Activated CD8-positive, alpha-beta memory T cell treated with anti-CD3 and anti-CD28 coated beads, Interleukin-2, amount 50 U/mL, for 4 hours (primary cell): ENCODE data around the gene PCP4L1.
"Not testable (repeated sequence)": the region's sequence is repeated elsewhere in the genome, so short reads cannot be mapped to it uniquely, and the experiment has no call there.

Experiments
- DNase-seq: peaks from one replicate; pipeline ENCODE4 v3.0.0-alpha.2; 2020

PCP4L1 gene

DNA sequence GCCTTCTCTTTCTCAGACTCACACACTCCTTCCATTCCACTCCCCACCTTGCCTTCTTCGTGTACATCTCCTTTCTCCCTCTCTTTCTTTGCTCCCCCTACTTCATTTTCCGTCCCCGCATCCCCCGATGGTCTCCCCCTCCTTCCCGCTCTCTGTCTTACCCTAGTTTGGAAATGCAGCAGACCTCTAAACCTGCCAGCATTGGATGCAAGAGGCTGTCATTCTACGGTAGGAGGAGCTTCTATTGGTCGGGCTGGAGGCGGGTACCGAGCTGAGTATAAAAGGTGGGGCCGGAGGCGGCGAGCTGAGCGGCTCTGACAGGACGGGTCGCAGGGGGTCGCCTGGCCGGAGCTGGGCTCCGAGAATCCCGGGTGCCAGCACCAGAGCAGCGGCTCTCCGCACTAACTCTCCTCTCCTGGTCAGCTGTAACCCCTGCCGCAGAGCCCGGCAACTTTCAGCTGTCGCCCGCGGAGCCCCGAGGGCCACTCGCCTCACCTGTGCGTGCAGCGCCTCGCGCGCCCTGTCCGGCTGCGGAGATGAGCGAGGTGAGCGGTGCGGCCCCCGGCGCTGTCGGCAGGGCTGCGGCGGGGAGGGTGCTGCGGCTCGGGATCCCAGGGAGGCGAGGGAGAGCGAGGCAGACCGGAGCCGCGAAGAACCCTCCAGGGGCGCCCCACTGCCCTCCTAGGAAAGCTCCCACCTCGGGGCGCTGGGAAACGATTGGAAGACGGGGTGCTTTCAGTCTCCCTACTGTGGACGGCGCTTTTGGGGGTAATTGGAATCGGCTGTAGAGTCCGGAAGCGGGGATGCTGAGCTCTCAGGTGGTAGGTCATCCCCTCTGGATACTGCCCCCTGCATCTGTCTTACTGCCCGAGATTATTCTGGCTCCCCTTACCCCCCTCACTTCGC lies at the start of gene PCP4L1:
Gene PCP4L1 (plus strand): TSS at position 307 of the 906 bp plus-strand sequence. CDS start 230 bp downstream, at position 537.
- peak; percentile 32 for DNase-seq

GRCh38 chr1:161209790-161210409 lies 48.6 kb upstream of the PCP4L1 start:
- DNase-seq, result peak; percentile 69

DNA sequence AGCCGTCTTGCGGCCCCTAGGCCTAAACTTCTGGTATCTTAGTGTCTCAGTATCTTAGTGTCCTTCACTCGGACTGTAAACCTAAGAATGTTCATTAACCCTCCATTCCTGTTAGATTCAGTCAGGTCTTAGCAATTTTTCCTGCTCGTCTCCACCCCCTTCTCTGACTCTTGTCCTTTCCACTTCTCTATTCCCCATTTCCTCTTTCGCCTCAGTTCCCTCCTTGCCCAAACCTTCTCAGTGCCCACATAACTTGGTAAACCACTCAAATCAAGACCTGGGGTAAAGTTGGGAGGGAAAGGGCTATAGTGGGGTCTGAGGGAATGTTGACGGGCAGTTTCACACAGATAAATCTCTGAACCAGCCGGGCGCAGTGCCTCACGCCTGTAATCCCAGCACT lies 44.2 kb upstream of the PCP4L1 start:
- no peak for DNase-seq

DNA sequence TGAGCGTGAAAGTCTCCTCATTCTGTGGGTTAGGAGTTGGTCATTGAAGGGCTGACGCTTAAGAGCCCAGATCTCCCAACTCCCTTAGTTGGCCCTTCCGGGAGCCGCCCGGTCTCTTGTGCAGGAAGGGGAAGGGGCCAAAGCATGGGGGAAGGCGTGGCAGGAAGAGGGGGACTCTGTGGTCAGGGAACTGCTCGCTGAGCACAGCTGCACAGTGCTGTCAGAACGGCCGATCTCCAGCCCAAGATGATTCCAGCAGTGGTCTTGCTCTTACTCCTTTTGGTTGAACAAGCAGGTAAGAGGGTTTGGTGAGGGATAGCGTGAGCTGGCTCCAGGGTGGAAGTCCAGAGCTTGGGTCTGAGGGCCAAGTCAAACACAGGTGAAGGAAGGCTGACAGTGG lies 43.5 kb upstream of the PCP4L1 start, which contains the start of gene FCER1G:
Gene FCER1G (plus strand): TSS at position 220 of the 400 bp plus-strand sequence. CDS start 27 bp downstream, at position 247.
- no peak for DNase-seq

DNA sequence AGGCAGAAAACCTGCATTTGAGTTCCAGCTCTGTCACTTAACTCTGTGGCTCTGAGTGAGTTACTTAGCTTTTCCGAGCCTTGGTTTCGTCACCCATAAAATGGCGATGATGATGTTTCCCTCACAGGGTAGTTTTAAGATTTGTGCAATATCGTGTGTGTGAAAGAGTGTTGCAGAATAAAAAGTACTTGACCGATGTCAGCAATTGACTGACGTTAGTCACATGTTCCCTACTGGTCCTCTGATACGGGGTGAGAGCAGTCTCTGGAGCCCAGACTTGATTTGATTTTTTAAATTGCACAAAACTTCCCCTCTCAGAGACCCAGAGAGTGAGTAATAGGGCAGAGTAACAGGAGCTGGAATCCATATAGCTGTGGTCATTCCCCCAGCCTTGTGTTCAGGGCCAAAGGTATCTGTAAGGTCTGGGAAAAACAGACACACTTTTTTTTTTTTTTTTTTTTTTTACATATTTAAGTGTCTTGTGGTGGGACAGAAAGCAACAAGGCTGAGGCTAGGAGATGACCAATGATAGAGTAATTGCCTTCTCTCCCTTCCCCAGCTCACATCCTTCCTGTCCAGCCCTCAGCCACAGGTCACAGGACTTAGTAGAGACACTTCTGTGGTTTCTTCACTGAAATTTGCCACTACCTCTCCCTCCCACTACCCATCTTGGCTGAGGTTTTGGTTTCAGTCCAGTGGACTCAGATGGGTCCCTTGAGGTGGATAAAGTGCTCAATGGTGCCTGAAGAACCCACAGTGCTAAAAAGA lies 41.4 kb upstream of the PCP4L1 start:
- no peak for DNase-seq

GRCh38 chr1:161217831-161218230 lies 40.7 kb upstream of the PCP4L1 start:
- no peak for DNase-seq

GRCh38 chr1:161218301-161219077 lies 40.1 kb upstream of the PCP4L1 start:
- DNase-seq, result no peak

GRCh38 chr1:161219078-161219892 lies 39.3 kb upstream of the PCP4L1 start:
- no peak for DNase-seq

DNA sequence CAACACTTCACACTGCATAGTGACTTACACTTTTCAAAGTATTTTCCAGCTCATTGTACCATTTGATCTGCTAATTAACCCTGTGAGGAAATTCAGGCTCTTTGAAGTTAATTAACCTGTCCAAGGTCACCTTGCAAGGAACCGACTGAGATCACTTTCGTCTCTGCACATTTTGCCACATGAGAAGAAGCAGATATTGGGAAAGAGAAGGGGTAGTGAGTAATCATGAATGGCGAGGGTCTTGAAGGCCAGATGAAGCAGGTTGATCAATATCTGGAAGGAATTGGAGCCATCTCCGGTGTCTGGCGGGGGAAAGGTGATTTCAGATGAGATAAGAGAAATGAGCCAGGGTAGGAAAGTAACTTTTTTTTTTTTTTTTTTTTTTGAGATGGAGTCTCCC lies 38.5 kb upstream of the PCP4L1 start:
- DNase-seq, result no peak

GRCh38 chr1:161222175-161223019 lies 36.1 kb upstream of the PCP4L1 start:
- no peak for DNase-seq

GRCh38 chr1:161223805-161224694 lies 34.5 kb upstream of the PCP4L1 start:
- DNase-seq, result no peak

DNA sequence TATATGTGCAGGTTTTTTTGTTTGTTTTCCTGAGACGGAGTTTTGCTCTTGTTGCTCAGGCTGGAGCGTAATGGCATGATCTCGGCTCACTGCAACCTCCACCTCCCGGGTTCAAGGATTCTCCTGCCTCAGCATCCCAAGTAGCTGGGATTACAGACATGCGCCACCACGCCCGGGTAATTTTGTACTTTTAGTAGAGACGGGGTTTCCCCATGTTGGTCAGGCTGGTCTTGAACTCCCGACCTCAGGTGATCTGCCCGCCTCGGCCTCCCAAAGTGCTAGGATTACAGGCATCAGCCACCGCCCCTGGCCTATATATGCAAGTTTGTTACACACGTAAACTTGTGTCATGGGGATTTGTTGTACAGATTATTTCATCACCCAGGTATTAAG lies 33.9 kb upstream of the PCP4L1 start:
- DNase-seq, result not testable (repeated sequence)

GRCh38 chr1:161225178-161225533 lies 33.4 kb upstream of the PCP4L1 start:
- DNase-seq, result no peak

DNA sequence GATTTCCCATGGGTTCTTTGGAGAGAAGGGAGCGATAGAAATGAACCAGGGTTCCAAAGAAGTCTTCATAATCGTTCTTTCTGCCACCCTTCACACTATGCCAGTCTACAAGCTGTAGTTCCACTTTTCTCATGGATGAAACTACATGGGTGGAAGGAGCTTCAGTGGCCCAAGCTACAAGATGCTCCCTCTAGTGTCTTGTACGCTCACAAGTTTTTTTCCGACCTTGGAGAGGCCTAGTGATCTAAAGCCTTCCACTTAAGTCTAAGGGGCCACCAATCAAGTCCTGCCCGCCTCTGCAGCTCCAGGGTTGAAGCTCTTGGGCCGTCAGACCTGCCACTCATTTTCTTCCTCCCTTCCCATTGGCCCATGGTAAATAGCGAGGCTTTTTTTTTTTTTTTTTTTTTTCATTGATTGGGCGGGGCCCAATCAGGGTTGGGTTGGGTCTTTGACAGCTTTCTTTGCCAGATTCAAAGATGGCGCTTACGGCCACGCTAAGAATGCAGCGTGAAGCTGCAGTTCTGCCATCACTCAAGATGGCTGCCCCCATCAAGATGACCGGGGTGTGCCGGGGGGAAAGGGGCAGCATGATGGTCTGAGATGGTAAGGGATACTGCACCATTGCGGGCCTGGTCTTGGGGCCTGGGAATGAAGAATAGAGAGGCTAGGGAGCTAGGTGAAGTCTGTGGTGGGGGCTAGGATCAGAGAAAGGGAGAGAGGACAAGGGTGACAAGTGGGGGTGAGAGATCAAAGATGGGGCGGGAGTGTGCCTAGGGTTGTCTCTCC lies 32.8 kb upstream of the PCP4L1 start, which contains the start of gene TOMM40L:
Gene TOMM40L (plus strand): TSS at position 527 of the 786 bp plus-strand sequence. CDS start 430 bp downstream, outside the sequence.
- DNase-seq, result peak; percentile 84

GRCh38 chr1:161226320-161226711 lies 32.2 kb upstream of the PCP4L1 start:
- no peak for DNase-seq

DNA sequence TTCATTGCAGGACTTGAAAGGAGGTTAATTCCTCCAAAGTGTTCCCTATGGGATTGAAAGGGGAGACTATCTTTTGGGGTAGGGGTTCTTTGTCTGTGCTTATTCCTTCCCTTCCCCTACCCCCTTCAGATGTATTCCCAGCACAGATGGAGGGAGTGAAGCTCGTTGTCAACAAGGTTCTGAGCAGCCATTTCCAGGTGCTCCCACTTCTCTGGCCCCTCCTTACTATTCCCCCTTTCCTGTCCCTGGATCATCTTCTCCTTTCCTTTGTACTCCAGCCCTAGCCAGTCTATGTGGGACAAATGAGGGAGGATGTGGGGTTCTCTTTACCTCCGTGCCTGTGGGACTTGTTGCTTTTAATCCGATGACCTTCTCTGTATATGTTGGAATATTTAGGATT lies 31.8 kb upstream of the PCP4L1 start:
- no peak for DNase-seq

DNA sequence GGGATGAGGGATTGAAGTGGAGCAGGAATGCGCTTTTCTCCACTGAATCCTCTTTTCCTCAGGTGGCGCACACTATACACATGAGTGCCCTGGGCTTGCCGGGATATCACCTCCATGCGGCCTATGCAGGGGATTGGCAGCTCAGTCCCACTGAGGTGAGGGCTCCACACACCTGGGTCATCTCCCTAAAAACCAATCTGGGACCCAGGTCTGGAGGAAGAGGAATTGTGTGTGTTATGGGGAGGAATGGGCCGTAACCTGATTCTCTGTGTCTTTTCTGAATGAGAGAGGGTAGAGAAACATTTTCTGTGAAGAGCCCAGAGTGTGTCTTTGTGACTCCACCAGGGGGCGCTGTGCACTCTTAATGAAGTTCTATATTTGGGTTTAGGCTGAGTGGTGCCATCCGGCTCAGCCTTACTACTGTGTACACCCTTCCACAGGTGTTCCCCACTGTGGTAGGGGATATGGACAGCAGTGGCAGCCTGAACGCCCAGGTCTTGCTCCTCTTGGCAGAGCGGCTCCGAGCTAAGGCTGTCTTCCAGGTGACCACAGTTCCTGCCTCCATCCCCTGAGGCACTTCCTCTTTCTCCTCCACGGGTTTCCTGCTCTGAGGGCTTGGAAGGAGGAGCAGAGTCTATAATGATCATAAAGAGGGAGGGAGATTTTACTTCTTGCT lies 31.2 kb upstream of the PCP4L1 start:
- peak; percentile 89 for DNase-seq

DNA sequence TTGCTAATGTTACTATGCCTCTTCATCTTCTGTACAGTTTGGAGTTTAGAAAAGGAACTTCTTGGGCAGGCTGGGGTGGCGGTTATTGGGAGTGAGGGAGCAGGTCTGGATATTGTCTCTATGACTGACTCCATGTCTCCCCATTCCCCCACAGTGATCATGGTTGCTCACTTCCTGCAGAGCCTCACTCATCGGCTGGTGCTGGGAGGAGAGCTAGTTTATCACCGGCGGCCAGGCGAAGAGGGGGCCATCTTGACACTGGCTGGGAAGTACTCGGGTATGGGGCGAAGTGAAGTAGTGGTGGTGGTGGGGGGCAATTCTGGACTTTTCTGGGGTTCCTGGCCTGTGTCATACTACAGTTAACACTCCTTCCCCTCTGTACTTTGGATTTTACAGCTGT lies 30.5 kb upstream of the PCP4L1 start:
- no peak for DNase-seq
